VCaP (cell line): ENCODE results near the gene TADA2B.

ENCODE experiments used
- H3K27ac ChIP-seq: fragments of 450-650 bp; 2 replicates; pipeline ENCODE4 v1.5.1; 2017
- TF ChIP-seq, protein P1 (sequence below): fragments of 450-650 bp; conservative IDR thresholded peaks from 2 replicates; pipeline ENCODE4 v1.5.1; 2017; ENCODE audit warnings: mild to moderate bottlenecking, moderate library complexity

Gene TADA2B

DNA sequence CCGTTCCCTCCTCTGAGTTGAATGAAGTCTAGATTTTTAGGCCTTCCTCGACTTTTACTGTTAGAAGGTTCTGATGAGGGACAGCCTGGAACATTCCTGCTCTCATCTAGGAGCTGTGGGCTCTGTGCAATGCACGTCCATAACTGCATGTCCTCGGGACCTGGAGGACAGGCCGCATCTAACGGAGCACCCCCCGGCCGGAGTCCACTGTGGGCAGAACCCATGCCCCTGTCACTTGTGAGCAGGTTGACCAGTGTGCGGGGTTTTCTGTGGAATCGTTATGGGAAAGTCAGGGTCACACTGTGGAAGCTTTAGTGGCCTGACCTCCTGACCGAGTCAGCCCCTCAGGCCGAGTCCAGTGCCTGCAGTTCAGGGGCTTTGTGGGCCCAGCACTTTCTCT, 19.3 kb upstream of the TADA2B start:
- H3K27ac ChIP-seq, result no peak overlapping the region
- TF ChIP-seq, protein P1, sequence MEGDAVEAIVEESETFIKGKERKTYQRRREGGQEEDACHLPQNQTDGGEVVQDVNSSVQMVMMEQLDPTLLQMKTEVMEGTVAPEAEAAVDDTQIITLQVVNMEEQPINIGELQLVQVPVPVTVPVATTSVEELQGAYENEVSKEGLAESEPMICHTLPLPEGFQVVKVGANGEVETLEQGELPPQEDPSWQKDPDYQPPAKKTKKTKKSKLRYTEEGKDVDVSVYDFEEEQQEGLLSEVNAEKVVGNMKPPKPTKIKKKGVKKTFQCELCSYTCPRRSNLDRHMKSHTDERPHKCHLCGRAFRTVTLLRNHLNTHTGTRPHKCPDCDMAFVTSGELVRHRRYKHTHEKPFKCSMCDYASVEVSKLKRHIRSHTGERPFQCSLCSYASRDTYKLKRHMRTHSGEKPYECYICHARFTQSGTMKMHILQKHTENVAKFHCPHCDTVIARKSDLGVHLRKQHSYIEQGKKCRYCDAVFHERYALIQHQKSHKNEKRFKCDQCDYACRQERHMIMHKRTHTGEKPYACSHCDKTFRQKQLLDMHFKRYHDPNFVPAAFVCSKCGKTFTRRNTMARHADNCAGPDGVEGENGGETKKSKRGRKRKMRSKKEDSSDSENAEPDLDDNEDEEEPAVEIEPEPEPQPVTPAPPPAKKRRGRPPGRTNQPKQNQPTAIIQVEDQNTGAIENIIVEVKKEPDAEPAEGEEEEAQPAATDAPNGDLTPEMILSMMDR, result no peak

DNA sequence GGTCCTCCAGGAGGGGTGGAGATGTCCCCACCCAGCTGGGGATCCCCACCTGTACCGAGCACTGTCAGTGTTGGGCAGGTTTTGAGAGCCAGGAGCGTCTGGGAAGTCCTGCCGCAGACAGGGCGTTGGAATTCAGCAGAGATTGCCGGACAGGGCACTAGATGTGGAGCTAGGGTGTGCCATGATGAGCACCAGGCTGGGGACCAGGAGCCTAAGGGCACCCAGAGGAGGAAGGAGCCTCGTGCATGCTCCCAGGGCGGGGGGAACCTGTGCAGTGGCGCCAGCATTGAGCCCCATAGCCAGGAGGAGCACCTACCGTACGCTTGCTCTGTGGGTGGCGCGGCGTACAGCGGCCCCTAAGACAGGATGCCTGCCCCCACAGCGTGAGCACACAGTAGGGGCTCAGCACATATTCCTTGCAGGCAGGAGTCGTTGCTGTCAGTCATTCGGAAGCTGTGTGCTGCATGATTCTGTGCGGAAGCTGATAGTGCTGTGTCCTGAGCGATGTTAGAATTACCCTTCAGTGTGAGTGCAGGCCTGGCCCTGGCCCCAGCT, 18.8 kb upstream of the TADA2B start:
- H3K27ac ChIP-seq, result no peak overlapping the region
- TF ChIP-seq, protein P1, result no peak

DNA sequence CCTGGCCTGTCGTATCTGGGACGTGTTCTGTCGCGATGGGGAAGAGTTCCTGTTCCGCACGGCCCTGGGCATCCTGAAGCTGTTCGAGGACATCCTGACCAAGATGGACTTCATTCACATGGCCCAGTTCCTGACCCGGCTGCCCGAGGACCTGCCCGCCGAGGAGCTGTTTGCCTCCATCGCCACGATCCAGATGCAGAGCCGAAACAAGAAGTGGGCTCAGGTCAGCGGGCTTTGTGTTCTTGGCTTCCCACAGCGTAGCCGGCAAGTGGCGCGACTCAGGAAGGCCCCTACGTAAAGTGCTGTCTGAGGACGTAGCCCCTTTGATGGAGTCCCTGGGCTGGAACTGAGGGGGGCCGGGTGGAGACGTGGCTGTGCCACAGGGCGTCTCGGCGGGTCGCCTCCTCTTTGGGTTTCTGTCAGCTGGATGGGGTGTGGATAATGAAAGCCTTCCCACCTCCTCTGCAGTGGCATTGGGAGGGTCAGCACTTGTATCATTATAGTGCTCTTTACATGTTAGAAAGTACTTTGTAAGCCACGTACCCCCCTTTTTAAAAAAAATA, 18.1 kb upstream of the TADA2B start:
- TF ChIP-seq, protein P1, result no peak
- H3K27ac ChIP-seq, result no peak overlapping the region

DNA sequence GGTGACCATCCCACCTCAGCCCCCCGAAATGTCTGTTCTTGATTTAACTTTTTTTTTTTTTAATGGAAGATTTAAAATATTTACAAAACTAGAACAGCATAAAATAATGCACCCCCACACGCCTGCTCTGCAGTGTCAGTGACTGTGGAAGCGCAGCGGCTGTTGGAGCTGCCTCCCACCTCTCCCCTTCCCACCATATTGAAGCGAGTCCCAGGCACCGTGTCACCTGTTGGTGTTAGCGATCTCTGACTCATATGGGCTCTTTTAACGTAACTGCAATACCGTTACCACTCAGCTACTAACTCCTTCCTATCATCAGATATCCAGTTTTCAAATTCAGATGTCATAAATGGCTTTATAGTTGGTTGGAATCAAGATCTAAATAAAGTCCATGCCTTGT, 17.1 kb upstream of the TADA2B start:
- no peak overlapping the region for H3K27ac ChIP-seq
- TF ChIP-seq, protein P1, result no peak

DNA sequence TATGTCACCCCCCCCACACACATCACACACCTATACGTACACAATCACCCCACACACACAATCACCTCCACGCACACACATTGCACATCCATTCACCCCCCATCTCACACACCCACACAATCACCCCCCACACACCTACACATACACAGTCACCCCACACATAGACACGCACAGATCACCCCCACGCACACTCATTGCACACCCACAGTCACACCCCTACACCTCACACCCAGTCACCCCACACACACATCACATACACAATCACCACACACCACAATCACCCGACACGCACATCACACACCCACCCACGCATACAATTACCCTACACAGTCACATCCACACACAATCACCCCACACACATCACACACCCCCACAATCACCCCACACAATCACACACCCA, 15.9 kb upstream of the TADA2B start:
- H3K27ac ChIP-seq, result no peak overlapping the region
- TF ChIP-seq, protein P1, result no peak

DNA sequence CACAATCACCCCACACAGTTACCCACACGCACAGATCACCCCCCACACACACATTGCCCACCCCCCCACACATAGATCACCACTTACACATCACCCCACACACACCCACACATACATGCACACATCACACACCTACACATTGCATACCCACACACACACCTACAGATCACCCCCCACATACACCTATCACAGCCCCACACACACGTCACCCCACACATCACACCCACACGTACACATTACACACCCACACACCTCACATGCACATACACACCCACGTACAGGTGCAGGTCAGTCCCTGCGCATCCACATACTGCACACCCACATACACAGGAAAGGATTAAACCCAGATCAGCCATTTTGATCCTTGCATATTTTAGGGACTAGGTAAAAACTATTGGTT, 15.3 kb upstream of the TADA2B start:
- TF ChIP-seq, protein P1, result no peak
- no peak overlapping the region for H3K27ac ChIP-seq

DNA sequence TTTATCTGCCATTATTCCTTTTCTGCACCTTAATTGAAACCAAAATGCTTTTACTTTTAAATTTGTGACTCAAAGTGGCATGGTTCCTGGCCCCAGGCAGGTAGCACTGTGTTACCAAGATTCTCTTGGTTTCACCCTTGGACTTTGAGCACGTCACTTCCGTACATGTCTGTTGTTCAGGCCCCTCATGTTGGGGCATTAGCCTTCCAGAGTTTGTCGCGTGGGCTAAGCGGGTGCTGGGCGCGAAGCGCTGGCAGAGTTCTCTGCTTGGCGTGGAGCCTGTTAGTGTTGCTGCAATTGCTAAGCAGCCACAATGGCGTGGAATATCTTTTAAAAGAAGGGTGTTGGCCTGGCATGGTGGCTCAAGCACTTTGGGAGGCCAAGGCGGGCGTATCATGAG, 14.0 kb upstream of the TADA2B start:
- H3K27ac ChIP-seq, result no peak overlapping the region
- TF ChIP-seq, protein P1, result no peak
